Endothelial cell of umbilical vein (primary cell): ENCODE data around the gene SELENON.

Experiments
- CTCF ChIP-seq, 2 donors: IDR thresholded peaks; 1 replicate in 1 of 2; 2 replicates in 1 of 2; pipeline ENCODE4 v1.5.1; 2011; ENCODE audit warnings: low read length in 2 of 2, mild to moderate bottlenecking in 2 of 2, moderate library complexity in 2 of 2, control low read depth in 1 of 2, inconsistent platforms in 1 of 2, low read depth in 1 of 2; ENCODE audit not compliant: insufficient read depth in 1 of 2; ENCODE audit errors: extremely low read depth in 1 of 2
- EZH2 ChIP-seq: IDR thresholded peaks from 2 replicates; pipeline ENCODE4 v1.6.1; 2012; ENCODE audit warnings: borderline replicate concordance, low read depth, mild to moderate bottlenecking, moderate library complexity, low read length, inconsistent platforms; ENCODE audit not compliant: severe bottlenecking
- FOS ChIP-seq: IDR thresholded peaks from 2 replicates; pipeline ENCODE4 v1.6.1; 2011; ENCODE audit warnings: mild to moderate bottlenecking, low read length, moderate library complexity, borderline replicate concordance; ENCODE audit not compliant: insufficient read depth
- GATA2 ChIP-seq: IDR thresholded peaks from 2 replicates; pipeline ENCODE4 v1.7.0; 2011; ENCODE audit warnings: low read depth, mild to moderate bottlenecking, moderate library complexity, mixed read lengths, low read length; ENCODE audit not compliant: insufficient read length, insufficient read depth
- JUN ChIP-seq: IDR thresholded peaks from 2 replicates; pipeline ENCODE4 v1.6.1; 2011; ENCODE audit warnings: borderline replicate concordance, low read depth; ENCODE audit not compliant: insufficient read length, insufficient read depth
- MAX ChIP-seq: IDR thresholded peaks from 2 replicates; pipeline ENCODE4 v1.6.1; 2011; ENCODE audit not compliant: insufficient read depth, insufficient read length
- POLR2A ChIP-seq: IDR thresholded peaks from 2 replicates; pipeline ENCODE4 v1.6.1; 2012; ENCODE audit warnings: low read depth, mild to moderate bottlenecking, control low read depth, low read length
- POLR2AphosphoS5 ChIP-seq: IDR thresholded peaks from 2 replicates; pipeline ENCODE4 v1.6.1; 2012; ENCODE audit warnings: low read depth, mild to moderate bottlenecking, control low read depth, low read length, moderate library complexity; ENCODE audit not compliant: insufficient read depth

GRCh38 chr1:25763493-25763892 lies 36.5 kb upstream of the SELENON start:
- TF ChIP-seq CTCF (IDR thresholded peaks at IDR 0.05; ENCODE audit: extremely low read depth in 1 of 2, insufficient read depth in 1 of 2, low read depth in 1 of 2, low read length in 2 of 2) = no peak
- TF ChIP-seq POLR2A = no peak
- no peak for TF ChIP-seq EZH2
- TF ChIP-seq MAX = no peak
- no peak for TF ChIP-seq JUN
- no peak for TF ChIP-seq FOS
- TF ChIP-seq POLR2AphosphoS5 = no peak
- TF ChIP-seq GATA2 = no peak
